ENCODE data around the gene KRT83. TPM values are rescaled to one million over a fixed set of nuclear protein-coding genes. Genes with fewer than 3 reads are reported as not detected.
A peak's percentile ranks its signal among the peaks of the same experiment; 100 is the strongest.

The KRT83 gene
- polyA plus RNA-seq, 1 experiment = 0.07 TPM

DNA sequence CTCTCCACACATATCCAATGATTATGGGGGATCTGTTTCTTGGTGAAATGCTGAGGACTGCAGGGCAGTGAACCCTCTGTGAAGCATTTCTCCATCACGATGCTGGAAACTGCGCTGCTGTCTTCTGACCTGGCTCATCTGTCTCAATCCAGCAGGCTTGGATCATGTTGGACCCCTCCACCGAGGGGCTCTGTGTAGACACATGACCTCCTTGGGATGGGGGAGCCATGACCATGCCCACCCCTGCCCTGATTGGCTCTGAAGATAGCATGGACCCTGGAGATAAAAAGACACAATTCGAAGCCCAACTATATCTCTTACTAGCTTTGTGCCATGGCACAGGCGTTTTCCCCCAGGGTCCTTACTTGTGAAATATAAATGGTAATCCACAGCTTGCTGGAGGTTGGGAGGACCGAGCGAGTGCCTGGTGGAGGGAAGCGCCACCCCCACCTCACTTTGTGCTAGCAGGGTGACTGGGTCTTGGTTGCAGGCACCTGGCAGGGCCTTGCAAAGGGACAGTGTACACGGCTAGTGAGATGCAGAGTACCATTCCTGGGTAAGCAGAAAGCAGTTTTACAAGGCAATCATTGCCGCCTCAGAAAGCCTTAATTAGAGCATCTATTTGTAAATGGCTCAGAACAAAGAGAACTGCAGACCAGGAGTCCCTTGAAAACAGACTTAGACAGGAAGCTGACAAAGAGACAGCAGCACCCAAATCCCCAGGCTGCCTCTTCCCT is 2.4 kb upstream of the KRT83 start:
- no peak for TF ChIP-seq CTCF (IDR thresholded peaks at IDR 0.05; ENCODE audit: insufficient read depth, low read depth, low read length)
- POLR2A ChIA-PET = no interaction called here
- no peaks in the 10 kb centered on the region for H3K36me3 ChIP-seq (ENCODE audit: control insufficient read depth, insufficient read depth, low read length)
- no peak overlapping the region for H3K4me3 ChIP-seq (ENCODE audit: low read depth, low read length)
- CTCF ChIA-PET = interaction anchor here (1.3 to 6.5 kb wide), 5 partner anchors 10 to 183 kb away, joined by 3 to 53 read pairs (median 5); partner anchors contain the start of gene KRT86
- no peak for DNase-seq (ENCODE audit: low read depth)
- H3K27me3 ChIP-seq (ENCODE audit: control insufficient read depth, insufficient read depth, low read length) = peaks cover 9% of the 10 kb centered on the region

- CTCF ChIA-PET = interaction anchor here (1.3 to 2.2 kb wide), 3 partner anchors 57 to 183 kb away, joined by 3 to 7 read pairs (median 5); no protein-coding TSS in a partner anchor
- no peak for TF ChIP-seq CTCF (IDR thresholded peaks at IDR 0.05; ENCODE audit: insufficient read depth, low read depth, low read length)
- Histone ChIP-seq H3K4me3 (ENCODE audit: low read depth, low read length) (no peak overlapping the region), H3K36me3 (ENCODE audit: control insufficient read depth, insufficient read depth, low read length) (no peaks in the 10 kb centered on the region), H3K27me3 (ENCODE audit: control insufficient read depth, insufficient read depth, low read length) (peaks cover 9% of the 10 kb centered on the region)
- POLR2A ChIA-PET = no interaction called here
- DNase-seq (ENCODE audit: low read depth) = no peak
These were observed 1.8 kb upstream of the KRT83 start for GRCh38 chr12:52323001-52323400.

DNA sequence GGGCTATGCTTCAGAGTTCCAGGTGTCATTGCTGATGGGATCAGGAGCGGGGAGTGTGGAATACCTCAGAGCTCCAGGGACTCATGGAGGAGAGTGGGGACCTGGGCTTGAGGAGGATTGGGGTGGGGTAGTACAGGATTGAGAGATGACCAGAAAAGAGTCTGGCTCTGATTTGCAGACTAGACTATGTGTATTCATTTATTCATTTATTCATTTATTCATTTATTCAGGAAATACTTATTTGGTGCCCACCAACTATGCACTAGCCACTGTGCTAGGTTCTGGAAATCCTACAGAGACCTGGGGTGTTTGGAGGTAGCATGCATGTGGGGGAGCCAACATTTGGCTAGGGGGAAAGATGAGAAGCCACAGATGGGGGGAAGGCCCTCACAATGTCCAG is 871 bp upstream of the KRT83 start:
- POLR2A ChIA-PET = no interaction called here
- Histone ChIP-seq H3K4me3 (ENCODE audit: low read depth, low read length) (no peak overlapping the region), H3K36me3 (ENCODE audit: control insufficient read depth, insufficient read depth, low read length) (no peaks in the 10 kb centered on the region), H3K27me3 (ENCODE audit: control insufficient read depth, insufficient read depth, low read length) (peaks cover 9% of the 10 kb centered on the region)
- CTCF ChIA-PET = interaction anchor here (2.1 to 2.6 kb wide), 2 partner anchors 58 to 165 kb away, joined by 5 to 9 read pairs; no protein-coding TSS in a partner anchor
- TF ChIP-seq CTCF (IDR thresholded peaks at IDR 0.05; ENCODE audit: insufficient read depth, low read depth, low read length) = no peak
- DNase-seq (ENCODE audit: low read depth) = no peak

DNA sequence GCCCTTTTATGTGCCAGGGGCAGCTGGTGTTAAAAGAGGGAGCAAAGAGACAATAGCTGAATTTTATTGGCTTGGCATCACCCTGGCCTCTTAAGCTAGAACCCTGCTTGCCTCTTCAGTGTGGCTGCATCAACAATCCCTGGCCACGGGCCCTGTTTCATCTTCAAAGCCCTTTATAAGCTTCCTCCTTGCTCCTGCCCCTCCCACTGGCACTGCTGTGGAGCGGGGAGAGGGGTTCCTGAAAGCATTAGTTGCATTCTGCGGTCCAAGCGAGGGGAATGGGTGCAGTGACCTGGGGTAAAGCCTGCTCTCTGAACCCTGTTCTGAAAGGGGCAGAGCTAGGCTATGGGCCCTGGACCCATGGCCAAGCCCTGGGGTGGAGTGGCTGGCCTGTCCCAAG is 220 bp upstream of the KRT83 start:
- H3K27me3 ChIP-seq (ENCODE audit: control insufficient read depth, insufficient read depth, low read length) = peaks cover 9% of the 10 kb centered on the region
- ChIA-PET POLR2A (no interaction called here), CTCF (interaction anchor here (2.6 kb wide), 1 partner anchor 164 kb away, joined by 9 read pairs; no protein-coding TSS in a partner anchor)
- H3K36me3 ChIP-seq (ENCODE audit: control insufficient read depth, insufficient read depth, low read length) = no peaks in the 10 kb centered on the region
- DNase-seq (ENCODE audit: low read depth) = no peak
- TF ChIP-seq CTCF (IDR thresholded peaks at IDR 0.05; ENCODE audit: insufficient read depth, low read depth, low read length) = no peak
- H3K4me3 ChIP-seq (ENCODE audit: low read depth, low read length) = no peak overlapping the region

DNA sequence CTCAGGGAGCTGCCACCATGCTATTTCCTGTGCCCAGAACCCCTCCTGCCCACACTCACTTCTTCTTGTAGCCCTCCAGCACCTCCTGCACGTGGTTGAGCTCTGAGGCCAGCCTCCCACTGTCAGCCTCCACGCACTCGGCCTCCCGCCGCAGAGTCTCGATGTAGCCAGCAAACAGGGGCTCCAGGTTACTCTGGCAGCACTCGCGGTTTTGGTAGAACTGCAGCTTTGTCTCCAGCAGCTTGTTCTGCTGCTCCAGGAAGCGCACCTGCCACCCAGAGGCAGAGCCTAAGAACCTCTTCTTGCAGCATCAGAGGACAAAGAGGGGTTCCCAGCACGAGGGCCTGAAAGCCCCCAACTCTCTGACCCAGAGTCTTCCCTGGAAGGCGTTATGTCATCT is 2.1 kb downstream of the KRT83 start:
- ChIA-PET CTCF (interaction anchor here (0.8 to 2.3 kb wide), 8 partner anchors 8 to 162 kb away, joined by 3 to 10 read pairs (median 6); no protein-coding TSS in a partner anchor), POLR2A (no interaction called here)
- TF ChIP-seq CTCF (IDR thresholded peaks at IDR 0.05; ENCODE audit: insufficient read depth, low read depth, low read length) = peak; percentile 10; the same call in 1 of the 2 replicates
- Histone ChIP-seq H3K4me3 (ENCODE audit: low read depth, low read length) (no peak overlapping the region), H3K27me3 (ENCODE audit: control insufficient read depth, insufficient read depth, low read length) (peaks cover 9% of the 10 kb centered on the region), H3K36me3 (ENCODE audit: control insufficient read depth, insufficient read depth, low read length) (no peaks in the 10 kb centered on the region)
- DNase-seq (ENCODE audit: low read depth) = no peak

All from BJ (cell line).